Islet precursor cell (in vitro differentiated cells): ENCODE data around the gene ABO.

Experiments
- DNase-seq: peaks from one replicate; pipeline ENCODE4 v3.0.0-alpha.2; 2018

Gene ABO

DNA sequence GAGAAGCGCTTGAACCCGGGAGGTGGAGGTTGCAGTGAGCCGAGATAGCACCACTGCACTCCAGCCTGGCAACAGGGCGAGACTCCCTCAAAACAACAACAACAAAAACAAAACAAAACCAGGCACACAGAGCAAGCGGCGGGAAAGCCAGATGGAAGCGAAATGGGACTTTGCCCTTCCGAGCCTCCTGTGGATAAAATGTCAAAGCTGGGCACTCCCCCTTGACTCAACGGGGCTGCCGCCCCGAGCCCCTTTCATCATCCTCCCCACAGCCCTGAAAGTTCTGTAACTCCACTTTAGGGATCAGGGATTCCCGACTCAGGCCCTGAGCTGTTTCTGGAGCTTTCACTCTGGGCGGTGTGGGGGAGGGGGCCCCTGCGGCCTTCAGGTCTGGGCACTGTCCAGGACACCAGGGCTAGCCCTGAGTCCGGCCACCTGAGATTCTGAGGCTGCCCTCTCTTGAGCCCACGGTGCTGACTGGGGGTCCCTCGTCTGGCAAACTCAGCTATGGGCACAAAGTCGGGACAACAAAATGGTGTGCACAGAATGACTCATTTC, 35.4 kb downstream of the ABO start:
- no peak for DNase-seq

DNA sequence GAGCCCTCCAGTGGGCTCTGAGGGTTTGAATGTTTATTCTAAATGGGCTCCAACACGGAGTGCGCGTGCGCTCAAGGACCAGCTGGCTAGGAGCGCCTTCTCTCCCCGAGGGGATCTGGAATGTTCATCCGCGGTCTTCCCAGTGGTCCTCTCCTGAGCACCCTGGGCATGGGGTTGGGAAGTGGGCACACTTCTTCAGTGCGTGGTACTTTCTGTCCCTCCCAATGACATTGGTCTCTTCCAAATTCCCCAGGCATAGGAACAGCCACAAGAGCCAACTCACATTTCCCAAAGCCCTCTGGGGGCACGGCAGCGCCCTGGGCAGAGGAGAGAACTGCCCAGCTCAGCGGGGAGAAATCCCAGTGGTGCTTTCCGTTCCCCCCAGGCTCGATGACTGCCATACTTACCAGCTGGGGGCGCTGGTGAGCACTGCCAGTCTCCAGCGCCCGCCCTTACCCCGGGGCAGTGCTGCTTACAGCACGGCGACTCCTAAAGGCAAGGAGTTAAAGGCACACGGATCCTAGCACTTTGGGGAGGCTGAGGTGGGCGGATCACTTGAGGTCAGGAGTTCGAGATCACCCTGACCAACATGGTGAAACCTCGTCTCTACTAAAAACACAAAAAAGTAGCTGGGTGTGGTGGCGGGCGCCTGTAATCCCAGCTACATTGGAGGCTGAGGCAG, 36.0 kb downstream of the ABO start:
- DNase-seq: peak; percentile 93

GRCh38 chr9:133238272-133238850, 36.6 kb downstream of the ABO start:
- DNase-seq: peak; percentile 98

- peak; percentile 32 for DNase-seq
These were observed 37.8 kb downstream of the ABO start for GRCh38 chr9:133237035-133237731.

GRCh38 chr9:133236291-133237034, 38.5 kb downstream of the ABO start:
- DNase-seq: peak; percentile 43

DNA sequence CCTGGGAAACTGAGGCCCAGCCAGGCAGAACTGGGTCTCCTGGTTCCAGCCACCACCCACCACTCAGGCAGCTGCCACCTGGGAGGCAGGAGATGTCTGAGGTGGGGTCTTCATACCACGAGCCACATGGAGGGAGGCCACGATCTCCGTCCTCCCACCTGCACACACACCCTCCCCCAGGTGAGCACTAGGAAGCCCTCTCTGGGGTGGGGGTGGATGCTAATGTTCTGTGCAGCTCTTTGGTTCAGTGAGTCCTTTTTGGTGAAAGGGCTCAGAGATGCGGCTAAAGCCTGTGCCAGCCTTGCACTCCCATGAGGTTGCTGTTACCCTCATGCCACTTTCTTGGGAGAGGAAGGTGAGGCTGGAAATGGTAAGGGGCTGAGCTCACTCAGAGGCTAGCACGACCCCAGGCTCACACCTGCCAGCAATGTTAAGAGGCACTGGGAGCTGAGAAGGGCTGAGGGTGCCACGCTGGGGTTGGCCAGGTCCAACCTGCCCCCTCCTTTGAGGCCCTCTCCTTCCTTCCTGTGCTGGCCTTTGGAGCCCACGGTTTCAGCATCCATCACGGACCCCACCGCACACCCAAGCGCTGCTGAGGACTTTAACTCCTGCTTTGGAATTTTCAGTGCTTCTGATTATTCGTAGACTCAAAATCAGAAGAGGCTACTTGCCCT, 39.3 kb downstream of the ABO start:
- DNase-seq: peak; percentile 42

DNA sequence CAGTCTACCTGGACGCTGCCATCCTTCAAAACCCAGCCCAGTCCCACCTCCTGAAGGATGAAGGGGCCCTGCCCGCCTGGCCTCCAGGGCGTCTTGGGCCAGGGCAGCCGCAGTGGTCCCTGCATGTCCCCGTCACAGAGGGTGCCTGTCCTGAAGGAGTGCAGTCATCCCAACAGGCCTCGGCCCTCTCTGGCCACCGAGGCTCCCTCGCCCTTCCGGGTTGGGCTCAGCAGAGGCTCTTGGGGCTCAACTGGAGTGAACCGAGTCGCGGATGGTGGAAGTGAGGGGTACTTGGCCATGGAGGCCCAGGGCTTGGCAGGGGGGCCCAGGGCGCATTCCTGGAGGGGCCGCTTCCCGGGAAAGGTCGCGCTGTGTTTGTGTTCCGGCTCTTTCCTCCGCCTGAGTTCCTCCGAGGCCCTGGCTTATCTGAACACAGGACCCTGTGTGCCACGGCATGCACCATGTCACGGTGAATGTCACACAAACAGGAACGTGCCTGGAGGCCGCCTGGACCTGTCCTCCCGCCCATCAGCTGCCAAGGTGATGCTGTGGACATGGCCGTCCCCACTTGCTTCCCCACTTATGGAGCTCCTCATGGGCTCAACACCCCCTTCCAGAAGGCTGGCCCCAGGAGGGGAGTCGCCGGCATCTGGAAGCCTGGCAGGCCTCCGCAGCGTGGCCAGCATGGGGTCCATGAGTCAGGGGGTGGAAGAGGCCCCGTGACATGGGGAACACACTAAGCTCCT, 40.3 kb downstream of the ABO start:
- DNase-seq: peak; percentile 44

- peak; percentile 38 for DNase-seq
These were observed 41.1 kb downstream of the ABO start for GRCh38 chr9:133233681-133234432.

- peak; percentile 18 for DNase-seq
These were observed 43.0 kb downstream of the ABO start for GRCh38 chr9:133231934-133232568.

DNA sequence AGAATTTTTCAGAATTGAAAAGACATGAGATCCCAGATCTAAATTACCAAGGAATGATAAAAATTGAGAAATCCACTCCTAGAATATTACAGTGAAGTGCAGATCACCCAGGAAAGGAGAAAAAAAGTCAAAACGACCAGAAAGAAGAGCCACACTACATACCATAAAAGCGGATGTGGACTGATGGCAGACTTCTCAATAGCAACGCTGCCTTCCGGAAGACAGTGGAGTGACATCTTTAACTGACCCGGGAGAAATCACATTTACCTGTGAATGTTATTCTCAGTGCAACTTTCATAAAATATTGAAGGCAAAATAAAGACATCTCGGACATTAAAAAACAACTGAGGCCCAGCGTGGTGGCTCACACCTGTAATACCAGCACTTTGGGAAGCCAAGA, 44.5 kb downstream of the ABO start:
- peak; percentile 2 for DNase-seq

- DNase-seq: peak; percentile 10
These were observed 44.9 kb downstream of the ABO start for GRCh38 chr9:133230093-133230492.

- peak; percentile 64 for DNase-seq
These were observed 46.4 kb downstream of the ABO start for GRCh38 chr9:133228474-133229193.

GRCh38 chr9:133227996-133228395, 47.0 kb downstream of the ABO start:
- DNase-seq: peak; percentile 42

DNA sequence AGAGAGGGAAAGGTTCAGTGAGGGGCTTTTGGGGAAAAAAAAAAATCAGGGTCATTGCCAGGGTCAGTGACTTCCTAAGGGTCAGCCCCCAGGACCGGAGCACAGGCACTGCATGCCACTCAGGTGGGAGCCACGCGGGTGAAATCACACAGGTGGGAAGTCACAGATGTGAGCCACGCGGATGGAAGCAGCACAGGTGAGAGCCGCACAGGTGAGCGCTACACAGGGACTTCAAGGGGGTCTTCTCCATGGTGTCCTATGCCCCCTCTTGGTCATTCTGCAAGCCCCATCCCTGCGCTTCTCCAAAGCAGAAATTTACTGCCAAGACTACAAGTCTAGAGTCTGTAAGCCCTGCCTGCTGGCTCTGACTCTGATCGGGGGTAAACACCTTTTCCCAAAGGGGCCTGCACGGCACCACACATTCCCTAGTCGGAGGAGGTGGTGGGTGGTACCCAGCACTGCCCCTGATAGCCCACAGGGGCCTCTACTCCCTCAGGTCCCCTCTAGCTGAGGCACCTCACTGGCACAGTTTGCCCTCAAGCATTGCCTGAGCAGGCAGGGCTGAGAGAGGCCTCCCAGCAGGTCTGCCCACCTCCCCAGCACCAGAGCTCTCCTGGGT, 47.6 kb downstream of the ABO start:
- DNase-seq: peak; percentile 42

DNA sequence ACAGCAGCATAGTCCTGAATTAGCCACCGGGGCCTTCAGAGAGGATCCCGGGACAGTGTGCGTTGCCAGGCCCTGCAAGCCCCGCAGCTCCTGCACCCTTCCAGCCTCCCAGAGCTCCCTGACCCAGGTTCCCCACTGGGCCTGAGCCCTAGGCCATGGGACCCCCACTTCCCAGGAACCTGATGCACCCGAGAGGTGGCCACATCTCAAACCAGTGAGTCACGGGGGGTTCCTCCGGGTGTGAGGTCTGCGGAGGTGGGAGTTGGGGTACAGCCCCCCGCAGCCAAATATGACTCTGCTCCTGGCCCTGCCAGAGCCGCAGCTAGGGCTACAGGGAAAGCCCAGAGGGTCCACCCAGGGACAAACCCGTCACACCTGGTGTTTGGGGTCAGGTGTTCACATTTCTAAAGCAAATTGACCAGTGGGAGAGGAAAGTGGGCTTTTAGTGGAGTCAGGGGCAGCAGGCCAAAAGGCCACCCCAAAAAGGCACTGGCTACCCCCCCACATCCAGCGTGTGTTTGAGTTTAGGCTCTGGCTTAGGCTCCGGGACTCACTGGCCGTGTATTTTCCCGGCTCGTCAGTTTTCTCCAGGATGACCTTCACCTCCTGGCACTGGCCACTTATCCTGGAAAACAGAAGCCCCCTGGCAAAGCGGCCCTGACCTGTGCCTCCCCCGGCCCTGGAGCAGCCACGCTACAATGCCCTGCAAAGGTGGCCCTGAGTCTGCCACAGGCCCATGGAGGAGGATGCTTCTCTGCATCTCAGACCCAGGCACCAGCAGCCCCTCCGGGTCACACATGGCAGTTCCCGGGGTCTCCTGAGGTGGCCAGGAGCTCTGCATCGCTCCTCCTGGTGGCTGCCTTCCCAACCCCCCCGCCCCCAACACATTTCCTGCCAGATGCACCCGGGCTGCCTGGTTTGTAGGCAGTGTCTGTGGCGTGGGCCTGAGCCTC, 48.5 kb downstream of the ABO start:
- DNase-seq: peak; percentile 67

- peak; percentile 66 for DNase-seq
These were observed 49.6 kb downstream of the ABO start for GRCh38 chr9:133225171-133226011.

DNA sequence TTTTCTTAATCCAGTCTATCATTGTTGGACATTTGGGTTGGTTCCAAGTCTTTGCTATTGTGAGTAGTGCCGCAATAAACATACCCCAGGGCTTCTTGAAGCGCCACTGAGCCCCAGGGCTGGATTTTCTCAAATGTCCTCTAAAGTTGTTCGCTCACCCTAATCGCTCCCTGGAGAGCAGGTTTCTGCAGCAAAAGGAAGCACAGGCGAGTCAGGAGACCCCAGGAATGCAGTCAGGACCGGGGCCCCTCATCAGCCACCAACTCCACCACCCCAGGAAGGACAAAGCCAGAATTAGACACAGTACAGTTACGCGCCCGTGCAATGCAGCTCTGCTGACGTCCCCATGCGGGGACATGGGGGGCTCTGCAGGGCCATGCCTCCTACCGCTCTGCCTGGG, 50.2 kb downstream of the ABO start:
- peak; percentile 20 for DNase-seq
